SU-DHL-6 (cell line): ENCODE results near the gene GNPTAB.

ENCODE experiments used
- EZH2phosphoT487 ChIP-seq: fragments of 200-600 bp; sonication (generic), shearing (Covaris generic); conservative IDR thresholded peaks from 2 replicates; pipeline ENCODE4 v1.6.1; 2018; ENCODE audit warnings: mild to moderate bottlenecking, antibody characterized with exemption, low read length, moderate library complexity, mixed read lengths
- TF ChIP-seq, protein P1 (sequence below): fragments of 200-600 bp; sonication (generic); IDR thresholded peaks from one replicate; pipeline ENCODE4 v1.5.1; 2017; ENCODE audit warnings: antibody characterized with exemption, mild to moderate bottlenecking, low read length, moderate library complexity; ENCODE audit not compliant: insufficient read depth, poor library complexity, severe bottlenecking

DNA sequence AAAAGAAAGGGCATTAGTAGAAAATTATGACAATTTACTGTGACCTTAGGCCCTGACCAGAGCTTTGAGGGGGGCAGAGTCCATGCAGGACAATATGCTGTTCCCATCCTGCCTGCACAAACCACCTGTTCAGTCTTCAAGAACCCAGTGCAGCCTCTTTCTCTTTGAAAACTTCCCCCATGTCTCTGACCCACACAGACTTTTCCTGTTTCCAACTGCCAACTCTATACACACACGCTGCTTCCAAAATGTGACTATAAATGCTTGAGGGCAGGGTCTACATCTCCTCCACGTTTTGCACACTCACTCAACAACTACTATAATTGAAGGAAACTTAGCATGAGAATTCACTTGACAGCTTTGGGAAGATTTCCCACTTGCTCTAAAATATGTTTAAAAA is 54.9 kb downstream of the GNPTAB start:
- TF ChIP-seq, protein P1, sequence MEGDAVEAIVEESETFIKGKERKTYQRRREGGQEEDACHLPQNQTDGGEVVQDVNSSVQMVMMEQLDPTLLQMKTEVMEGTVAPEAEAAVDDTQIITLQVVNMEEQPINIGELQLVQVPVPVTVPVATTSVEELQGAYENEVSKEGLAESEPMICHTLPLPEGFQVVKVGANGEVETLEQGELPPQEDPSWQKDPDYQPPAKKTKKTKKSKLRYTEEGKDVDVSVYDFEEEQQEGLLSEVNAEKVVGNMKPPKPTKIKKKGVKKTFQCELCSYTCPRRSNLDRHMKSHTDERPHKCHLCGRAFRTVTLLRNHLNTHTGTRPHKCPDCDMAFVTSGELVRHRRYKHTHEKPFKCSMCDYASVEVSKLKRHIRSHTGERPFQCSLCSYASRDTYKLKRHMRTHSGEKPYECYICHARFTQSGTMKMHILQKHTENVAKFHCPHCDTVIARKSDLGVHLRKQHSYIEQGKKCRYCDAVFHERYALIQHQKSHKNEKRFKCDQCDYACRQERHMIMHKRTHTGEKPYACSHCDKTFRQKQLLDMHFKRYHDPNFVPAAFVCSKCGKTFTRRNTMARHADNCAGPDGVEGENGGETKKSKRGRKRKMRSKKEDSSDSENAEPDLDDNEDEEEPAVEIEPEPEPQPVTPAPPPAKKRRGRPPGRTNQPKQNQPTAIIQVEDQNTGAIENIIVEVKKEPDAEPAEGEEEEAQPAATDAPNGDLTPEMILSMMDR = no peak
- no peak for TF ChIP-seq EZH2phosphoT487
